ENCODE measurements around the gene CCDC124.

DNA sequence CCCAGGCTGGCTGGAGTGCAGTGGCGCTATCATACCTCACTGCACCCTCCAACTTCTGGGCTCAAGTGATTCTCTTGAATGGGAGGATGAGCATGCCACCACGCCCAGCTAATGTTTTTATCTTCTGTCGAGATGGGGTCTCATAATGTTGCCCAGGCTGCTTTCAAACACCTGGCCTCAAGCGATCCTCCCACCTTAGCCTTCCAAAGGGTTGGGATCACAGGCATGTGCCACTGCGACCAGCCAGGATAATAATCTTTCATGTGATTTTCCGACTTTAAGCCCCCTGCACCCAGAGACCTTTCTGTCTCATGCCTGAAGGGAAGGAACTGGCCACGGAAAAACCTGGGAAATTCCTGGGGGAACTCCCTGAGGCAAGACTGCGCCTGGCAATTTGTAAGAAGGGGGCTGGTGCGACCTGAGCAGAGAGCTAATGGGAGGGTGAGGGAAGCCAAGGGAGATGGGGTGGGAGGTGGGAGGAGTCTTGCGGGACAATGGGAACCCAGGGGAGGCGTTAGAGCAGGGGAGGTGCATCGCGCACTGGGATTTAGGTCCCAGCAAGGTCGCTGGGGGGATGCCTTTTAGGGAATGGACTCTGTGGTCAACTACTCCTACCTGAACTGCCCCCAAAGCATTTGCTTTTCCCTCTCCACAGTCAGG, 1.2 kb upstream of the CCDC124 start:
- TF ChIP-seq, protein P1, sequence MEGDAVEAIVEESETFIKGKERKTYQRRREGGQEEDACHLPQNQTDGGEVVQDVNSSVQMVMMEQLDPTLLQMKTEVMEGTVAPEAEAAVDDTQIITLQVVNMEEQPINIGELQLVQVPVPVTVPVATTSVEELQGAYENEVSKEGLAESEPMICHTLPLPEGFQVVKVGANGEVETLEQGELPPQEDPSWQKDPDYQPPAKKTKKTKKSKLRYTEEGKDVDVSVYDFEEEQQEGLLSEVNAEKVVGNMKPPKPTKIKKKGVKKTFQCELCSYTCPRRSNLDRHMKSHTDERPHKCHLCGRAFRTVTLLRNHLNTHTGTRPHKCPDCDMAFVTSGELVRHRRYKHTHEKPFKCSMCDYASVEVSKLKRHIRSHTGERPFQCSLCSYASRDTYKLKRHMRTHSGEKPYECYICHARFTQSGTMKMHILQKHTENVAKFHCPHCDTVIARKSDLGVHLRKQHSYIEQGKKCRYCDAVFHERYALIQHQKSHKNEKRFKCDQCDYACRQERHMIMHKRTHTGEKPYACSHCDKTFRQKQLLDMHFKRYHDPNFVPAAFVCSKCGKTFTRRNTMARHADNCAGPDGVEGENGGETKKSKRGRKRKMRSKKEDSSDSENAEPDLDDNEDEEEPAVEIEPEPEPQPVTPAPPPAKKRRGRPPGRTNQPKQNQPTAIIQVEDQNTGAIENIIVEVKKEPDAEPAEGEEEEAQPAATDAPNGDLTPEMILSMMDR (IDR thresholded peaks at IDR 0.05): no peak
- TF ChIP-seq POLR2AphosphoS5 (IDR thresholded peaks at IDR 0.05): no peak
- no peak for TF ChIP-seq POLR2A (IDR thresholded peaks at IDR 0.05)
- TF ChIP-seq EP300 (IDR thresholded peaks at IDR 0.05): no peak
